ENCODE results near the gene RCE1.

Gene RCE1

GRCh38 chr11:66891851-66892660, 48.8 kb downstream of the RCE1 start:
- DNase-seq = no peak

DNA sequence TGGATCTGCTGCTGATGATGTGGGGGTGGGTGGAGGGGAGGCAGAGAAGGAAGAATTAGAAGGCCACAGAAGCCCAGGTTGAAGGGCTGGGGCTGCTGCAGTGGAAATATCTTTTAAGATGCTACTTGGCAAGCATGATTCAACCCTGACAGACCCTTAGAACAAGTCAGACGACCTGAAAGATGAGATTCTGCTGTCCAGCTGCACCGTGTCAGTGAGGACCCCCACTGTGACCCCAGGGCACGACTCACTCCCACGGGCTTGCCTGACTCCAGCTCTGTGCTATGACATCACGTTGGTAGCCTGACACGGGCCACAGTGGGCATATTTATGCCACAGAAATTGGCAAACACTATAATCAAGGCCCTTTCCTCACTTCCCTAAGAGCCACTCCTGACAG, 49.7 kb downstream of the RCE1 start:
- DNase-seq = no peak

- no peak for DNase-seq
Measured at GRCh38 chr11:66894141-66894540, 50.9 kb downstream of the RCE1 start.
